Neuron (in vitro differentiated cells): Measurements from ENCODE around the gene ZFHX2.

ENCODE experiments used
- H2AFZ ChIP-seq: one replicate; pipeline ENCODE4 v1.6.1; 2013; ENCODE audit warnings: low read depth, mild to moderate bottlenecking, inconsistent platforms, low read length, moderate library complexity
- H3K27me3 ChIP-seq: one replicate; pipeline ENCODE4 v1.6.1; 2013; ENCODE audit warnings: low read length; ENCODE audit not compliant: insufficient read depth
- H3K36me3 ChIP-seq: one replicate; pipeline ENCODE4 v1.6.1; 2013; ENCODE audit warnings: low read length; ENCODE audit not compliant: insufficient read depth
- H3K4me1 ChIP-seq: one replicate; pipeline ENCODE4 v1.6.1; 2013; ENCODE audit warnings: low read length; ENCODE audit not compliant: insufficient read depth
- H3K4me3 ChIP-seq: 2 replicates; pipeline ENCODE4 v1.5.1; 2013; ENCODE audit warnings: mild to moderate bottlenecking, low read length, moderate library complexity
- H3K9me3 ChIP-seq: one replicate; pipeline ENCODE4 v1.6.1; 2013; ENCODE audit warnings: low read length

Gene ZFHX2

DNA sequence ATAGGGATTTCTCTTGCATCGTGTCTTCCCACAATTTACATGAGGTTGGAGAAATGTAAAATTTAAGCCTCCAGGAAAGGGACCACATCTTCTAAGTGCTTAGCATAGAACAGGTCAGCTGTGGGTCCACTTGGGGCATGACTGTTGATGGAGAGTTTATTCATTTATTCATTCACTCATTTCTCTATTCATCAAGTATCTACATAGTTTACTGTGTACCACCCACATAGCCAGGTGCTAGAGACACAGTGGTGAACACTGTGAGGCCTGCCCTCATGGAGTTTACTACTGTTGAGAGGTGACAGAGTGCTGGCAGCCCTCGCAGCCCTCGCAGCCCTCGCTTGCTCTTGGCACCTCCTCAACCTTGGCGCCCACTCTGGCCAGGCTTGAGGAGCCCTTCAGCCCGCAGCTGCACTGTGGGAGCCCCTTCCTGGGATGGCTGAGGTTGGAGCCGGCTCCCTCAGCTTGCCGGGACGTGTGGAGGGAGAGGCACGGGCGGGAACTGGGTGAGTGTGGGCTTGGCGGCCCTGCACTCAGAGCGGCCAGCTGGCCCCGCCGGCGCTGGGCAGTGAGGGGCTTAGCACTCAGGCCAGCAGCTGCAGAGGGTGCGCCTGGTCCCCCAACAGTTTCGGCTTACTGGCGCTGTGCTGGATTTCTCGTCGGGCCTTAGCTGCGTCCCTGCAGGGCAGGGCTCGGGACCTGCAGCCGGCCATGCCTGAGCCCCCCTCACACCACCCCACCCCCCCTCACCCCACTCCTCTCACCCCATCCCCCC, 28.8 kb upstream of the ZFHX2 start:
- Histone ChIP-seq H3K9me3 (peaks cover 3% of the 10 kb centered on the region), H3K27me3 (peaks cover 31% of the 10 kb centered on the region), H3K36me3 (no peaks in the 10 kb centered on the region), H3K4me1 (peaks cover 17% of the 10 kb centered on the region), H3K4me3 (no peak overlapping the region), H2AFZ (no peak overlapping the region)

DNA sequence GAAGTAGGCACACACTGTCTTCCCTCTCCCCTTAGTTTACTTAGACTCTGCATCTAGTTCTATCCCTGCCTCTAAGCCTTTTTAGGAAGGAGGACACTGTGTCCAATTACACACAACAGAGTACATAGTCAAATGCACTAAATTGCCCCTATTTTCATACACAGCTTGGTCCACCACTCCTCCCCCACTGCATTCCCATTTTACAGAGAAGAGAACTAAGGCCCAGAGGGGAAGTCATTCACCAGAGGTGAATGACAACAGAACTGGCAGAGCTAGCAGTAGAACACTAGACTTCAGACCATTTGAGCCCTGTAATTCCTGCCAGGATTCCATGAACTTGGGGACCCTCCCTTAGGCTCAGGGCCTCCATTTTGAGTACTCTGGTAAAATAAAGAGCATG, 28.2 kb upstream of the ZFHX2 start:
- Histone ChIP-seq H2AFZ (no peak overlapping the region), H3K27me3 (peaks cover 37% of the 10 kb centered on the region), H3K4me1 (peaks cover 17% of the 10 kb centered on the region), H3K36me3 (no peaks in the 10 kb centered on the region), H3K9me3 (peaks cover 6% of the 10 kb centered on the region), H3K4me3 (no peak overlapping the region)

DNA sequence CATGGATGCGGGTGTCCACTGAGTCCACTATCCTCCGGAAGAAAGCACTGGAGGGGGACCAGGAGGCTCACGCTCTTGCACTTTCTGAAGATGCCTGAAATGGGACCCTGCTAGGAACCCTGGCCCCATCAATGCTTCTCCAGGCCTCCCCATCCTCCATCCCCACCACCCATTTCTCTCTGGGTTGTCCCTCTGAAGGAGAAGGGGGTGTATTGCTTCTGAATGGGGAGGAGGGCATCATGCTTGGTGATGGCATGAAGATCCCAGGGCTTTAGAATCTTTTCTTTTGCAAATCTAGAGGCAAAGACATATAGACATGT, 27.7 kb upstream of the ZFHX2 start:
- H3K27me3 ChIP-seq: peaks cover 38% of the 10 kb centered on the region
- peaks cover 6% of the 10 kb centered on the region for H3K9me3 ChIP-seq
- H3K36me3 ChIP-seq: no peaks in the 10 kb centered on the region
- peak overlapping the region; percentile 84 for H2AFZ ChIP-seq
- peak overlapping the region; percentile 51 for H3K4me3 ChIP-seq
- peaks cover 17% of the 10 kb centered on the region for H3K4me1 ChIP-seq

DNA sequence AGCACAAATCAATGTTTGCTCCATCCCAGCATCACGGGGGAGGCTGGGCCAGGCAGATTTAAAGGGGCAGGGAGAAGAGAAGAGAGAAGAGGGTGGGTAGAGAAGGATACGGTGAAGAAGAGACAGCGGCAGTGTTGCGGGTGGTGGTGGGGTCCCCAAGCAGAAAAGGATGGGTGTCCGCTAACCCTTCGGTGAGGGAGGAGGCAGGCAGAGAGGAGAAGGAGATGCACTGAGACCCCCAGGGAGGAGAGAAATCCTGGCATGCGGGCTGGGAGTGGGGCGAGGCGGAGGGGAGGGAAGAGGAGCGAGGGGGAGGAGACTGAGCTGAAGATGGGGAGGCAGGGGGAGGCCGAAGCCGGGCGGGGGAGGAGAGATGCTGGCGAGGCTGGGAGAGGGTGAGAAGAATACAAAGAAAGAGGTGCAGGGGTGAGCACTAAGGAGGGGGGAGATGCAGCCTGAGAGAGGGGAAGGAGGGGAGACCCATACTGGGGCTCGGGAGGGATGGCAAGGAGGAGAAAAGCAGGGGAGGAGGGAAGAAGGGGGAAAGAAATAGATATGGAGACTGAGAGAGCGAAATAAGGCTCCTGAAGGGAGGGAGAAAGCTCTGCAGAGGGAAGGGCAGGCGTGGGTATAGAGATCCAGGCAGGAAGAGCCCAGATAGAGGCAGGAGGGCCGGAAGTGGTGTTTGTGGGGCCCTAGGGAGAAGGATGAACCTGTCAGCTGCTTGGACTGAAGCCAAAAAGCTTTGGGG, 27.2 kb upstream of the ZFHX2 start, which contains the start of gene JPH4:
Gene JPH4 (minus strand): TSS at position 231 of the 751 bp plus-strand sequence. CDS start 1,337 bp downstream, outside the sequence.
- H3K27me3 ChIP-seq: peaks cover 39% of the 10 kb centered on the region
- H3K4me3 ChIP-seq: peak within 1 kb of the TSS; percentile 51
- no peaks in the 10 kb centered on the region for H3K36me3 ChIP-seq
- H3K9me3 ChIP-seq: peaks cover 6% of the 10 kb centered on the region
- H2AFZ ChIP-seq: peak within 1 kb of the TSS; percentile 84
- H3K4me1 ChIP-seq: peaks cover 18% of the 10 kb centered on the region

DNA sequence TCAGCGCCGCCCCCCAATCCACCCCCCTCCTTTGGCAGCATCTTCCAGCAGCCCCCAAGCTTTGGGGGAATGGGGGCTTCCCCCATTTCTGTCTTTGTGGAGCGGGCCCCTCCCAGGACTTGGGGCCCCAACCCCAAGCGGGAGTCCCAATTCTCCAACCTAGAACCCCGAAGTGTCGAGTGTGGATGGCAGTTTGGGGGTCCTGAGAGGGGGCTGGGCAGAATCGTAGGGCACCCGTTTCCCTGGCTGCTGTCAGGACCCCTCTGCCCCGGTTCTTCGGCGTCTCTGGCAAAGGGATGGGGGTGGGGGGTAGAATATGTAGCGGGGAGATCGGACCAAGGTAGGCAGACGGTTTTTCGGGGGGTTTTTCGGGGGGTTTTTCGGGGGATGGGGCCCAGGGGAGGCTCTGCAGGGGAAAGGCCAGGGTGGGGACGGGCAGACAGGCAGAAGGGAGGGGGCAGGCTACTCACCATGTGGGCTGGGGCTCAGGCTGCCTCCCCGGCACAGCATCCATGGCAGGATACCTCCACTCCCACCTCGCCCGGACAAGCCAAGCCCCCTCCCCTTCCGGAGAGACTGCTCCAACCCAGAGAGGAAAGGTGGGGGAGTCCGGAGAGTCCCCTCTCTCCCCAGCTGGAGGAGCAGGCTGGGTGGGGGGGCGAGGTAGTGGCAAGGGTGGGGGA, 26.3 kb upstream of the ZFHX2 start:
- Histone ChIP-seq H3K9me3 (peaks cover 6% of the 10 kb centered on the region), H3K27me3 (peaks cover 48% of the 10 kb centered on the region), H3K36me3 (no peaks in the 10 kb centered on the region), H3K4me3 (peak overlapping the region; percentile 51), H2AFZ (peak overlapping the region; percentile 84), H3K4me1 (peaks cover 21% of the 10 kb centered on the region)

DNA sequence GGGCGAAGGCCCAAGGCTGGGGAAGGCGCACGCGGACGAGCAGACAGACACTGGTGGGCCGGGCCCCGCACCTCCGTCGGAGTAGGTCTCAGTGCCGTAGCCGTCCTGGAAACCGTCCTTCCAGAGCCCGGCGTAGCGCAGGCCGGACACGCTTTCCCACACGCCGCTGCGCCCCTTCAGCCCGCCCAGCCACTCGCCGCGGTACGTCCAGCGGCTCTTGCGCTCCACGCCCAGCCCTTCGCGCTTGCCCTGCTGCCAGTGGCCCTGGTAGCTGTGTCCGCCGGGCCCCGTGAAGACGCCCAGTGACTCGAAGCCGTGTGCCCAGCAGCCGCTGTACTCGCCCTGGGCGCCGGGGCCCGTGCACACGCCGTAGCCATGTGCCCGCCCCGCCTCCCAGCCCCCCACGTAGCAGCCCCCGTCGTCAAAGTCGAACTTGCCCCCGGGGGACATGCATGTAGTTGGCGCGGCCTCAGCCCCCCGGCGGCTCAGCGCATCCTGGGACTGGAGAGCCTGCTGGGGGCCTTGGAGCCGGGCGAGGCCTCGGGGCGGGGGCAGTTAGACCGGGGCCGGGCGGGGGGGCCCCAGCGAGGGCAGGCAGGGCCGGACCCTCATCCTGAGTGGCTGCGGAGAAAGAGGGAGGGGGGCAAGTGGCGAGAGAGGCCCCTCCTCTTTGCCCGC, 25.6 kb upstream of the ZFHX2 start:
- Histone ChIP-seq H3K4me3 (peak overlapping the region; percentile 51), H3K4me1 (peaks cover 21% of the 10 kb centered on the region), H3K36me3 (no peaks in the 10 kb centered on the region), H3K27me3 (peaks cover 51% of the 10 kb centered on the region), H2AFZ (peak overlapping the region; percentile 22), H3K9me3 (peaks cover 6% of the 10 kb centered on the region)

DNA sequence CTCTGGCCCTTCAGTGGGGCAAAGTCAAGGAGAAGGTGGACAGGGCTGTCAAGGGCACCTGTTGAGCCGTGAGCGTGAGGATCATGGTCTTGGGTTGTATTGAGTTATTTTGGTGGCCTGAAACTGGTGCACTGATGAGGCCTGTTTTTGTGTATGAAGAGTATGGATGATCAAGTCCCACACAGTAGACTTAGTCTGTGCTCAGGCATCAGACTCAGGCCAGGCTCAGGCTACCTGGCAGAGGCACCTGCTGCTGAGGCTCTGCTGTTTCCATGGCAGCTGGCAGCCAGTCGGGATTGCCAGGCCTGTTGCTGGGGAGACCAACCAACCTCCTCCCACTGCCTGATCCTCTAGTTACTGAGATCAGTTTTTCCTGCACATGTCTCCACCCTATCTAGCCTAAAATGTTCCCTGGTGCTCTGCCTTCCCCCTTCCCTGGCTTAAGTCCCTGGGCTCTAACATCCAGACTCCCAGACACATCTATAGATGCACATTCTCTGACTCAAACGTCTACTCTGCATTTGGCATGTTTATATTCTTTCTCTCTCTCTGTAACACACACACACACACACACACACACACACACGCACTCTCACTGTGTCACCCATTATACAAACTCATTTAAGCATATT, 21.9 kb upstream of the ZFHX2 start:
- H3K4me3 ChIP-seq: no peak overlapping the region
- peaks cover 65% of the 10 kb centered on the region for H3K27me3 ChIP-seq
- no peak overlapping the region for H2AFZ ChIP-seq

DNA sequence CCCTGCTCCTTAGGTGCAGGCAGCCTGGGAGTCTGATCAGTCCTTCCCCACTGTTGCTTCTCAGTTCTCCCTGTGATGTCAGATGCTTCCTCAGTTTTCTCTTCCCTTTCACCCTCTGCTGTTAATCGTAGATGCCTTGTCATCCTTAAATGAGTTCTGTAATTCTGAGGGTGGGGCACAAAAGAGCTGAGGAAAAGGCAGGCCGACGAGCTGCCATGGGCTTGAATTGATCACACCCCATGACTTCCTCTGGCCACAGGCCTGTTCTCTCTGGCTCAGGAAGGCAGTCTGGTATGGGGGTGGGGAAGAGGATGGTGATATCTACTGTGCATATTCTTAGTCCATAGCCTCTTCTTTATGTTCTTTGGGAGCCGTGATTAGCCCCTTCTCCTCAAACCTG, 21.3 kb upstream of the ZFHX2 start:
- peaks cover 71% of the 10 kb centered on the region for H3K27me3 ChIP-seq
- H2AFZ ChIP-seq: no peak overlapping the region
- H3K36me3 ChIP-seq: no peaks in the 10 kb centered on the region
- no peak overlapping the region for H3K4me3 ChIP-seq
- peaks cover 8% of the 10 kb centered on the region for H3K4me1 ChIP-seq
- H3K9me3 ChIP-seq: peaks cover 6% of the 10 kb centered on the region

More for the DNA sequence above, 21.9 kb upstream of the ZFHX2 start:
- H3K4me1 ChIP-seq: peaks cover 13% of the 10 kb centered on the region
- peaks cover 6% of the 10 kb centered on the region for H3K9me3 ChIP-seq
- no peaks in the 10 kb centered on the region for H3K36me3 ChIP-seq

DNA sequence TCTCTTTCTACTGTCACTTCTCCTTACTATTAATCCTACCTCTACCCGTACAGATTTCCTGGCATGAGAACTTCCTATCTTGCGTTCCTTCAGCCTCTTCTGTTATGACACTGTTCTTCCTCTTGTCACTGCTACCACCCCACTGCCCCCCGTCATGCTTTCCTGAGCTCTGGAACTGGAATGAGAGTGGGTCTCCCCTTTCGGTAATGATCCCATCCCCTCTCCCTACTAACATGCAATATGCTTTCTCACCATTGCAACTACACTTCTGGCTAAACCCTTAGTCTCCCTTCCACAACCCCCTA, 20.9 kb upstream of the ZFHX2 start:
- H3K9me3 ChIP-seq: peaks cover 6% of the 10 kb centered on the region
- H3K36me3 ChIP-seq: no peaks in the 10 kb centered on the region
- H3K4me1 ChIP-seq: peaks cover 4% of the 10 kb centered on the region
- no peak overlapping the region for H3K4me3 ChIP-seq
- H3K27me3 ChIP-seq: peaks cover 72% of the 10 kb centered on the region
- no peak overlapping the region for H2AFZ ChIP-seq

DNA sequence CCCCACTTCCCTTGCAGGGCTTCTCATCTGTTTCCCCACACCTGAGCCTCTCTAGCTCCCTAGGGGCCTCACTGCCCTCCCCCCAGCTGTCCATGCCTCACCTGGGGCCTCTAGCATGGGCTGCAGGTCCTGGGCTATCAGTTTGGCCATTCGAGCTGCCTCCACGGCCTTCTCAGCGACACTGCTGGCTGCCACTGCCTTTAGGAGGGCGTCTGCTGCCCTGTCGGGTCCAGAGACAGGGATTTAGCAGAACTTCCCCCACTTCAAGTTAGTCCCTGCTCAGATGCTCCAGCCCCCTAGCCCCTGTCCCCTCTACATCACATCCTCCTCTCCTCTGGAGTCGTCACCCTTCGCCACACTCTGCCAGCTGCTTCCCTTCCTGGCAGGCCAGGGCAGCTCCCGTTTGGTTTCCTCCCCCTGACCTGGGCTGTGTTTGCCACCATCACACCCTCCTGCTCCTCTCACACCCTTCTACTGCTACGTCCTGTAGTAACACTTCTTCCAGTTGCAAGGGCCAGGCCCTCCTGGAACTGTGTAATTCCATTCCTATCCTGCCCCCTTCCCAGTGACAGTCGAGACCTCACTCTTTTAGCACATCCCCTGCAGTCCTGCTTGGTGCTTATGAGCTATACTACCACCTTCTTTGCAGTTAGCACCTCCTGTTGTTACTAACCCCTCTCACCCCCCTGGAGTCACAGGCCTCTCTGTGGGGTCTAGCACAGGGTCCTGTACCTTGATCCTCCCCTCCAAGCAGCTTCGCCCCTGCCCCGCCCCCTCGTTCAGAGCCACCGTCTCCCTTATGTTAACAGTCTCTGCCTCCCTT, 20.3 kb upstream of the ZFHX2 start:
- H3K4me3 ChIP-seq: no peak overlapping the region
- H3K4me1 ChIP-seq: peaks cover 4% of the 10 kb centered on the region
- no peak overlapping the region for H2AFZ ChIP-seq
- H3K36me3 ChIP-seq: no peaks in the 10 kb centered on the region
- H3K27me3 ChIP-seq: peaks cover 73% of the 10 kb centered on the region
- peaks cover 6% of the 10 kb centered on the region for H3K9me3 ChIP-seq

DNA sequence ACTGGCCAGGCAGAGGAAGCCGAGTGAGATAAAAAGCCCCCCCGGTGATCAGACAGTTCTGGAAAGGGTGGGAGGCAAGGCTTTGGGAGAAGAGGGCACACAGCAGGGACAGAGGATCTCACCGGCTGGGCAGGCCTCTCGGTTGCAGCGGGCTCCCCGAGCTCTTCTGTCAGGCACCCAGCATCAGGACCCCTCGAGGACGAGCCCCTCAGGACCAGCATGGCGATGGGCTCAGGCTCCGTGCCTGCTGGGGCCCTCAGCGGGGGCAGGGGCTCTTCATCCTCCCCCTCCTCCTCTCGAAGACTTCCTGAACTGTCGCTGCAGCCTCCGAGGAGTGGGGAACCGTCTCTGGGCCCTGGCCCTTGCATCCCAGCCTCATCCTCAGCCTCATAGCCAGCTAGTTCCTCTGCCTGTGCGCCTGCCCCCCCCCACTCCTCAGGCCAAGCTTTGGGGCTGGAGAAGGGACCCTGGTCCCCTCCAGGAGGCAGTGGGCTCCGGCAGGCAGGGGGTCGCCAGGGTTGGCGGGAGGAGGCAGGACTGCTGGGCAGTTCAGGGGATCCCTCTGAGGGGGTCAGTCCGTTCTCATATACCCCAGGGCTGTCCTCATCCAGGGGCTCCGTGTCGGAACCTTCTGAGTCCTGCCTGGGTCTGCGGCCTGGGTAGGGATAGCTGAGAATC, 19.4 kb upstream of the ZFHX2 start:
- no peaks in the 10 kb centered on the region for H3K36me3 ChIP-seq
- no peak overlapping the region for H2AFZ ChIP-seq
- peaks cover 4% of the 10 kb centered on the region for H3K4me1 ChIP-seq
- peaks cover 72% of the 10 kb centered on the region for H3K27me3 ChIP-seq
- peaks cover 5% of the 10 kb centered on the region for H3K9me3 ChIP-seq
- no peak overlapping the region for H3K4me3 ChIP-seq
